IPS-11a (cell line): ENCODE measurements around the gene DNHD1.
"Not testable (repeated sequence)": the region's sequence is repeated elsewhere in the genome, so short reads cannot be mapped to it uniquely, and the experiment has no call there.

Experiments
- H3K4me3 ChIP-seq: one replicate; pipeline ENCODE4 v1.5.1; 2013; ENCODE audit warnings: low read depth, low read length, control low read depth

The DNHD1 gene

DNA sequence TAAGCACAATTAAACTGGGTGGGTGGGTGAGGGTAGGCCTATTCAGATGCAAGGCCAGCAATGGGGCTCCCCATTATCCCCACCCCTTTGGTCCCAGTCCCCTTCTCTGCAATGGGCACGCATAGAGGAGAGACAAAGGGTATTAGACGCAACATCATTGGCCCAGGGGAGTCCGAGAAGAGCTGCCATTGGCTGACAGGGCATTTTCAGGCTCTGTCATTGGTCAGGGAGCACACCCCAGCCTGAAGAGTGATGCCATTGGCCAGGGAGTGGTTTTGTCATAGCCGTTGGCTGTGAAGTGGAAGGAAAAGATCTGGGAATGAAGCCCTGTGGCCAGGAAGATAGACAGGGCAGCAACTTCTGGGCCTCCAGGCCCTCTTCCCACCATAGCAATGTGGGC is 20.5 kb upstream of the DNHD1 start:
- H3K4me3 ChIP-seq = no peak overlapping the region

- H3K4me3 ChIP-seq = peak overlapping the region; percentile 100
These were observed 16.7 kb upstream of the DNHD1 start for GRCh38 chr11:6480299-6480914.

- peak within 1 kb of the TSS; percentile 100 for H3K4me3 ChIP-seq
These were observed 15.8 kb upstream of the DNHD1 start, which contains the start of the genes ARFIP2 and TIMM10B for GRCh38 chr11:6481012-6481923. Gene ARFIP2, minus strand, starts transcription at chr11:6481331. Its CDS starts 910 bp downstream, at chr11:6480421. Gene TIMM10B, plus strand, starts transcription at chr11:6481501. Its CDS starts 16 bp downstream, at chr11:6481517.

DNA sequence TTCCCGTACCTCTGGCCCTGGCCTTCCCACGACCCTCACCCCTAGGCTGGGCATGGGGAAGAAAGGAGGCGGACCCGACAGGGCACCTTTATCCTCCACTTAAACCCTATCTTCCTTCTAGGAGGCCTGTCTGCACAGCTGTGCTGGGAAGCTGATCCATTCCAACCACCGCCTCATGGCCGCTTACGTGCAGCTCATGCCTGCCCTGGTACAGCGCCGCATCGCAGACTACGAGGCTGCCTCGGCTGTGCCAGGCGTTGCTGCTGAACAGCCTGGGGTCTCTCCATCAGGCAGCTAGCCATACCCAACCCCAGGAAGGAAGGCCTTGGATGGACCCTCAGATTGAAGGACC is 15.2 kb upstream of the DNHD1 start:
- H3K4me3 ChIP-seq = peak overlapping the region; percentile 100

DNA sequence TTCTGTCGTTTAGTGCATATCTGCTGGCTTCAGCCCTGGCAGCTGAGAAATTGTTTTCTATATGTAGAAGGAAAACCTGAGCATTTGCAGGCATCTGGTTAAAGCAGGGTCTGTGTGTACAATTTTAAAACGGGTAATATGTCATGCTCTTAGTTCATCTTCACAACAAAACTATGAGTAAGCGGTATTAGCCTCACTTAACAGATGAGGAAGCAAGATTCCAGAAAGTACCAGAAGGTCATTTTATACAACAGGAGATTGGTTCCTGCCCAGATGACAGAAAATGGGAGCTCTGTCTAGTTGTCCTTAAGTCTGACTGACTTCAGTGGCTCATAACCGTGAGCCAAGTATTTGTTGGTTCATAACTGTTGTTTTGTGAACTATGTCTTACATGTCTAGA is 14.6 kb upstream of the DNHD1 start:
- H3K4me3 ChIP-seq = peak overlapping the region; percentile 100

GRCh38 chr11:6483015-6483414 is 14.1 kb upstream of the DNHD1 start:
- H3K4me3 ChIP-seq = no peak overlapping the region

GRCh38 chr11:6485661-6486060 is 11.4 kb upstream of the DNHD1 start:
- no peak overlapping the region for H3K4me3 ChIP-seq

- no peak overlapping the region for H3K4me3 ChIP-seq
These were observed 10.8 kb upstream of the DNHD1 start for GRCh38 chr11:6486256-6486655.

DNA sequence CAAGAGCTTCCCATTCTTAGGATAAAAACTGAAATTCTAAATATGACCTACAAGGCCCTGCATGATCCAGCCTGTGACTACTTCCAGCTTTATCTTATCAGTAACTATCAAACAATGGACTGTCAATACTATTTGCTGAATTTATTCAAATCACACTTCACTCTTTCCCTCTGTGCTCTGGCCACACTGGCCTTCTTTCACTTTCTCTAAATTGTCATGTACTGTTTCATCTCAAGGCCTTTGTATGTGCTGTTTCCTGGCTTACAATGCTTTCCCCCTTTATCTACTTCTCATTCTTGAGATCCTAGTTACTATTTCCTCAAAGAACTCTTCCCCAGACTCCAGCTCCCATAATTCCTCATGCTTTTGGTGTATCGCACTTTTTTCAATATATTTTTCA is 10.1 kb upstream of the DNHD1 start:
- no peak overlapping the region for H3K4me3 ChIP-seq

DNA sequence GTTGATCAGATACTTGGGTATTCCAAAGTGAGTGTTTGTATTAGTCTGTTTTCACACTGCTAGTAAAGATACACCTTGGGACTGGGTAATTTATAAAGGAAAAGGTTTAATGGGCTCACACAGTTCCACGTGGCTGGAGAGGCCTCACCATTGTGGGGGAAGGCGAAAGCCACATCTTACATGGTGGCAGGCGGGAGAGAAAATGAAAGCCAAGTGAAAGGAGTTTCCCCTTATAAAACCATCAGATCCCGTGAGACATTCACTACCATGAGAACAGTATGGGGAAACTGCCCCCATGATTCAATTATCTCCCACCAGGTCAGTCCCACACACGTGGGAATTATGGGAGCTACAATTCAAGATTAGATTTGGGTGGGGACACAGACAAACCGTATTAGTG is 8.7 kb upstream of the DNHD1 start:
- H3K4me3 ChIP-seq = no peak overlapping the region

DNA sequence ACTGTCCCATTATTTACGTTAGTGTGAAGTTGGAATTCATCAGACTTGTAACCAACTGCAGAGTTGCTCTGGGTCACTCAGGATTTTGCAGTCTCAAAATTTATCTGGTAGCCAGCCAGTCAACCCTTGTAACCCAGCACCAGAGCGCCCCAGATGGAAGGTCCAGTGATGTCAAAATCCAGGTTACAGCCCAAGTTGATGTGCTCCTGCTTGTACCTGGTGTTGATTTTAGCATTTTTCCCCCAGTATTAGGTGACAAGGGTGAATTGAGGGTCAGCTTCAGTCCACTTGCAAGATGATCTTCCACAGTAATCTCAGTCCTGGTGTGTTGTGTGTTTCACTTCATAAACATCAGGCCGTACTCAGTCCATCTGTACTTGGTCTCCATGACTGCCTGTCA is 8.3 kb upstream of the DNHD1 start:
- H3K4me3 ChIP-seq = no peak overlapping the region

DNA sequence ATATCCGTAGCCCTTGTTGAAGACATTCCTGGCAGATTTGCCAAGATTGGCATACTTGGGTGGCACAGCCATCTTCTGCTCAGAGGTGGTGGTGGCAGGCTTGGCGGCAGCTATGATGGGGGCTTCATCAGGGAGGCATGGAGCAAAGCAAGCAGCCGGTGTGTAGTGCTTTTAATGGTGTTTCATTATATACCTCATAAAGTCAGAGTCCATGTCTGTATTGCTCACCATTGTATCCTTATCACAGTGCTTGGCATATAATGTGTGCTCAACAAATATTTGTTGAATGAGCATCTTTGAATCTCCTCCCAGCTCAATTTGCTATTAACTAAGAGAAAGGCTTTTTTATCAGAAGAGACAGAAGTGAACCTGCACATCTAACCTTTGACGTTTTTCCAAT is 7.8 kb upstream of the DNHD1 start:
- no peak overlapping the region for H3K4me3 ChIP-seq

GRCh38 chr11:6498121-6498520 is 1.0 kb downstream of the DNHD1 start:
- H3K4me3 ChIP-seq = no peak overlapping the region

DNA sequence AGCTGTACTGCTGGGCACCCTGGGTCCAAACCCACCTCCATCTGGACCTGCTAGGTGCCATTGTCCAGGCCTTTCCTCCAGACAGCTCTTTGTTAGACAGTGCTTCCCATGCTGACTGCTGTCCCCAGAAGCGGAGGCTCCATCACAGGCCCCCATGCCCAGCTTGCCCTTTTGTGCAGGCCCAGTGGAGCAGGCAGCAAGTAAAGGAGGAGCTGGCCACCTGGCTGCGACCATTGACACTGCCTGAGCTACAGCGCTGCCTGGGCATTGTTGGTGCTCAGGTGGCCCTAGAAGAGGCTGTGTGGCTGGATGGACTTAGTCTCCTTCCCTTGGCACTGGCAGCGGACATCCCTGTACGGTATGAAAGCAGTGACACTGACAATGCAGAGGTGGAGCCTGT is 1.5 kb downstream of the DNHD1 start:
- no peak overlapping the region for H3K4me3 ChIP-seq

- H3K4me3 ChIP-seq = no peak overlapping the region
These were observed 5.3 kb downstream of the DNHD1 start for GRCh38 chr11:6502382-6502781.

GRCh38 chr11:6504166-6504565 is 7.1 kb downstream of the DNHD1 start:
- no peak overlapping the region for H3K4me3 ChIP-seq

GRCh38 chr11:6505577-6506240 is 8.6 kb downstream of the DNHD1 start:
- H3K4me3 ChIP-seq = no peak overlapping the region

DNA sequence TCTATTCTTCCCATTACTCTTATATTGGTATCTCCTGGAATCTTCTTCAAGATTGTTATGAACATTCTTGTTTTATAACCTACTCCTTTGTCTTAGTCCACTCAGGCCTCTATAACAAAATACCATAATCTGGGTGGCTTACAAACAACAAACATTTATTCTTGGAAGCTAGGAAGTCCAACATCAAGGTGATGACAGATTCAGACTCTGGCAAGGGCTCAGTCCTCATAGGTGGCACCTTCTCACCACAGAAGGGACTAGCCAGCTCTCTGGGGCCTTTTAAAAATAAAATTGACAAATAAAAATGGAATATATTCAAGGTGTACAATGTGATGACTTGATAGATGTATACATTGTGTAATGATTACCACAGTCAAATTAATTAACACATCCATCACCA is 19.8 kb downstream of the DNHD1 start:
- H3K4me3 ChIP-seq = no peak overlapping the region

DNA sequence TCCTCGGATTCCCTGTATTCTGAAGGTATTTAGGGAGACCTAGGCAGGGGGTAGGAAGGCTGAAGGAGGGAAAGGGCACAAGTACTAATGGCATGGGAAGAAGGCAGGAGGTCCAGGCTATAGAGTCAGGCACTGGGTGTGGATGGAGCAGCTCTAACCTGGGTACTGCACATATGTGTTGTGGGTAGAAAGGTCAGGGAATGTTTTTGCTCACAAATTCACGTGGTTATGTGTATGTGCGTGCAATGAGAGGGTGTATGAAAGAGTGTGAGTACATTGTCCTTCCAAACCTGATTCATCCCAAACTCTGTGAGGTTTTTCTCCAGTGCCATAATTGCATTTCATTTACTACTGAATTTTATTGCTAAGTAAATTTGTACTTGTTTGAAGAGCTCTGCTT is 23.2 kb downstream of the DNHD1 start:
- H3K4me3 ChIP-seq = no peak overlapping the region

GRCh38 chr11:6521946-6522345 is 24.9 kb downstream of the DNHD1 start:
- not testable (repeated sequence) for H3K4me3 ChIP-seq

GRCh38 chr11:6523253-6523652 is 26.2 kb downstream of the DNHD1 start:
- no peak overlapping the region for H3K4me3 ChIP-seq
